IMR-90 (cell line): ENCODE measurements around the gene MTUS2. TPM values are rescaled to one million over a fixed set of nuclear protein-coding genes. Genes with fewer than 3 reads are reported as not detected.

ENCODE experiments used
- ATAC-seq: fragments of 200-7000 bp; cut with Tn5 transposase; 2 replicates; pipeline ENCODE4 v1.9.1; 2020; ENCODE audit warnings: low read depth, mild to moderate bottlenecking, moderate library complexity
- BruUV-seq: library from RNA; stranded (reverse); fragments of 400-500 nt; replicated peaks from 2 replicates; lab custom pipeline; 2021; lab: Mats Ljungman, UMichigan
- CTCF ChIA-PET: fragments of 300-600 bp; formaldehyde crosslinking; extraction: SDS; loops from one replicate; lab custom pipeline; 2021; ENCODE audit warnings: antibody characterized with exemption; lab: Yijun Ruan, JAX
- POLR2A ChIA-PET: fragments of 300-600 bp; sonication (Branson Sonifier 250); formaldehyde crosslinking; loops from one replicate; lab custom pipeline; 2022; ENCODE audit warnings: antibody characterized with exemption; ENCODE audit not compliant: unreplicated experiment; lab: Charles Lee
- DNase-seq: peaks from one replicate; pipeline ENCODE4 v3.0.0; 2013
- H2AFZ ChIP-seq: replicated peaks from 2 replicates; pipeline ENCODE3; 2013; ENCODE audit warnings: low read length, mild to moderate bottlenecking; ENCODE audit not compliant: poor library complexity
- H2AK5ac ChIP-seq: 2 replicates; pipeline ENCODE4 v1.6.1; 2013; ENCODE audit warnings: low read depth, low read length, inconsistent platforms
- H2AK9ac ChIP-seq: replicated peaks from 2 replicates; pipeline ENCODE3; 2013; ENCODE audit warnings: mild to moderate bottlenecking, low read depth, low read length, moderate library complexity; ENCODE audit not compliant: poor library complexity
- H2BK120ac ChIP-seq: 2 replicates; pipeline ENCODE4 v1.6.1; 2013; ENCODE audit warnings: low read depth, low read length, inconsistent platforms
- H2BK15ac ChIP-seq: 3 replicates; pipeline ENCODE4 v1.6.1; 2013; ENCODE audit warnings: low read depth, low read length, inconsistent platforms
- H2BK20ac ChIP-seq: 2 replicates; pipeline ENCODE4 v1.6.1; 2013; ENCODE audit warnings: low read depth, mild to moderate bottlenecking, inconsistent platforms, low read length, moderate library complexity
- H2BK5ac ChIP-seq: 2 replicates; pipeline ENCODE4 v1.6.1; 2013; ENCODE audit warnings: mild to moderate bottlenecking, low read depth, low read length, inconsistent platforms; ENCODE audit not compliant: poor library complexity, severe bottlenecking
- H3K14ac ChIP-seq: replicated peaks from 2 replicates; pipeline ENCODE4 v1.6.1; 2013; ENCODE audit warnings: low read depth, low read length, inconsistent platforms
- H3K18ac ChIP-seq: 2 replicates; pipeline ENCODE4 v1.6.1; 2013; ENCODE audit warnings: low read depth, low read length, control low read depth
- H3K23ac ChIP-seq: 2 replicates; pipeline ENCODE4 v1.6.1; 2013; ENCODE audit warnings: low read depth, low read length, inconsistent platforms
- H3K27ac ChIP-seq: 2 replicates; pipeline ENCODE4 v1.5.1; 2013; ENCODE audit warnings: mild to moderate bottlenecking, control low read depth, low read length; ENCODE audit not compliant: insufficient read depth
- H3K27me3 ChIP-seq: 2 replicates; pipeline ENCODE4 v1.6.1; 2013; ENCODE audit warnings: low read length; ENCODE audit not compliant: control insufficient read depth, insufficient read depth
- H3K36me3 ChIP-seq: 2 replicates; pipeline ENCODE4 v1.6.1; 2013; ENCODE audit warnings: low read length, mixed read lengths; ENCODE audit not compliant: control insufficient read depth, insufficient read depth
- H3K4ac ChIP-seq: 2 replicates; pipeline ENCODE4 v1.6.1; 2013; ENCODE audit warnings: low read depth, low read length, inconsistent platforms
- H3K4me1 ChIP-seq: 2 replicates; pipeline ENCODE4 v1.6.1; 2013; ENCODE audit warnings: low read length, mixed read lengths; ENCODE audit not compliant: control insufficient read depth, insufficient read depth
- H3K4me2 ChIP-seq: 2 replicates; pipeline ENCODE4 v1.6.1; 2013; ENCODE audit warnings: low read depth, mild to moderate bottlenecking, control low read depth, low read length, moderate library complexity
- H3K4me3 ChIP-seq: 2 replicates; pipeline ENCODE4 v1.5.1; 2013; ENCODE audit warnings: low read depth, mild to moderate bottlenecking, control low read depth, low read length, moderate library complexity; ENCODE audit not compliant: insufficient read depth
- H3K56ac ChIP-seq: 2 replicates; pipeline ENCODE4 v1.6.1; 2013; ENCODE audit warnings: low read length, inconsistent platforms; ENCODE audit not compliant: insufficient read depth; ENCODE audit errors: extremely low read depth
- H3K79me1 ChIP-seq, 2 experiments: 2 replicates each; pipeline ENCODE4 v1.6.1; 2013; ENCODE audit warnings: low read length in 2 of 2, inconsistent platforms in 1 of 2, low read depth in 1 of 2
- H3K9ac ChIP-seq: 2 replicates; pipeline ENCODE4 v1.6.1; 2013; ENCODE audit warnings: low read depth, low read length, control low read depth
- H3K9me1 ChIP-seq: 2 replicates; pipeline ENCODE4 v1.6.1; 2013; ENCODE audit warnings: low read length, inconsistent platforms; ENCODE audit not compliant: insufficient read depth
- H3K9me3 ChIP-seq: 2 replicates; pipeline ENCODE4 v1.6.1; 2013; ENCODE audit warnings: low read length; ENCODE audit not compliant: control insufficient read depth, insufficient read depth
- H4K20me1 ChIP-seq: 2 replicates; pipeline ENCODE4 v1.6.1; 2013; ENCODE audit warnings: low read length, inconsistent platforms; ENCODE audit not compliant: insufficient read depth
- H4K5ac ChIP-seq: 2 replicates; pipeline ENCODE4 v1.6.1; 2013; ENCODE audit warnings: mild to moderate bottlenecking, low read depth, low read length, control low read depth
- H4K8ac ChIP-seq, 2 experiments: 2 replicates each; pipeline ENCODE4 v1.6.1; 2013; ENCODE audit warnings: low read depth in 2 of 2, low read length in 2 of 2, control low read depth in 1 of 2, inconsistent platforms in 1 of 2
- H4K91ac ChIP-seq: 2 replicates; pipeline ENCODE4 v1.6.1; 2013; ENCODE audit warnings: low read depth, low read length, inconsistent platforms; ENCODE audit not compliant: insufficient read depth
- BHLHE40 ChIP-seq: fragments of 150-350 bp; IDR thresholded peaks from 2 replicates; pipeline ENCODE4 v1.6.1; 2016; ENCODE audit warnings: mild to moderate bottlenecking, low read depth, low read length
- CEBPB ChIP-seq: IDR thresholded peaks from 2 replicates; pipeline ENCODE4 v1.6.1; 2012; ENCODE audit warnings: low read depth, low read length, improper control_type of control experiment
- MAZ ChIP-seq: IDR thresholded peaks from 2 replicates; pipeline ENCODE4 v1.6.1; 2012; ENCODE audit warnings: low read depth, mild to moderate bottlenecking, low read length, improper control_type of control experiment, moderate library complexity, borderline replicate concordance
- RAD21 ChIP-seq: IDR thresholded peaks from 2 replicates; pipeline ENCODE4 v1.6.1; 2012; ENCODE audit warnings: low read length, improper control_type of control experiment
- RFX5 ChIP-seq: IDR thresholded peaks from 2 replicates; pipeline ENCODE4 v1.8.0; 2012; ENCODE audit warnings: low read depth, mild to moderate bottlenecking, low read length, moderate library complexity
- WGBS, 2 experiments: methylation state at CpG; one replicate each; pipeline versions ENCODE4 v1.1.5 to v1.1.7; 2013; ENCODE audit warnings: missing lambda C conversion rate in 2 of 2; ENCODE audit not compliant: insufficient read length in 1 of 2; ENCODE audit errors: extremely low coverage in 2 of 2; 5-methylcytosine and 5-hydroxymethylcytosine counted together
- dilution Hi-C: fragments of 300-500 bp; cut with HindIII; formaldehyde crosslinking; loops from one replicate; pipeline ENCODE4 v1.14.3; 2018; ENCODE audit warnings: low sequenced_read_pairs; ENCODE audit not compliant: unreplicated experiment
- in situ Hi-C: fragments of 300-500 bp; cut with MboI; formaldehyde crosslinking; loops from 3 replicates; pipeline ENCODE4 v1.14.3; 2019; ENCODE audit warnings: low sequenced_read_pairs, inconsistent platforms, mixed read lengths
- intact Hi-C: fragments of 100-400 bp; cut with micrococcal nuclease; formaldehyde crosslinking; loops from 2 replicates; pipeline ENCODE4 v1.10.0; 2022
- polyA plus RNA-seq, 3 experiments: library from polyadenylated mRNA; depleted of rRNA; stranded (reverse); fragments of >200 nt; gene quantifications; 2 replicates each; pipeline ENCODE4 v1.2.3, GENCODE V29; 2012; ENCODE audit warnings: low replicate concordance in 1 of 3
- total RNA-seq: library from RNA; depleted of rRNA; stranded (reverse); fragments of >200 nt; gene quantifications from 2 replicates; pipeline ENCODE4 v1.2.3, GENCODE V29; 2012
- TF ChIP-seq, protein P1 (sequence below): fragments of 150-350 bp; IDR thresholded peaks from 2 replicates; pipeline ENCODE4 v1.6.1; 2016; ENCODE audit warnings: low read depth, mild to moderate bottlenecking, low read length, moderate library complexity, borderline replicate concordance
- TF ChIP-seq, protein P2 (sequence below): conservative IDR thresholded peaks from 2 replicates; pipeline ENCODE4 v1.5.1; 2012; ENCODE audit warnings: mild to moderate bottlenecking, low read depth, low read length, improper control_type of control experiment

The MTUS2 gene
- total and polyA plus RNA-seq, 2 of the 4 experiments (the other 2 are of a cell fraction), result under 0.01 to 0.02 TPM

DNA sequence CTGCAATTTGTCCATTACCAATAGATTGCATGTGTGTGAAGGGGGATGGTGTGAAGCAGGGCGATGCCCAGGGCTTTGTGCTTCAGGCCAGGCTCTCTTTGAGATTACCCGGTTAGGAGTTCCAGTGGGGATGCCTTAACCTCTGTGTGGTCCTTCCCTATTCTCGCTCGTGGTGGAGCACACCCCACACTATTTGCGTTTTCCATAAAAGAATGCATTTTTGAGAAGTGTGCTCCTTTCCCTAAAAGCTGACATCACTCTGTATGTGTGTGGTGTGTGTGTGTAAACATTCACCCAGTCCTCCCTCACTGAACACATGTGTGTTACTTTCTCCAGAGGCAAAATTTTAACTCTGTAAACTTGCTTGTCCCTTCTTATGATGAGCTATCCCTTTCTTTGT lies 467.1 kb downstream of the MTUS2 start:
- no TSS peak for BruUV-seq
- no peak overlapping the region for H3K4me3 ChIP-seq
- no peak overlapping the region for H3K9ac ChIP-seq
- no peak overlapping the region for H3K56ac ChIP-seq
- no peaks in the 10 kb centered on the region for H3K79me1 ChIP-seq
- no peaks in the 10 kb centered on the region for H4K20me1 ChIP-seq
- H3K27me3 ChIP-seq, result no peaks in the 10 kb centered on the region
- no peak overlapping the region for H4K91ac ChIP-seq
- no peak for ATAC-seq
- no peak overlapping the region for H2BK20ac ChIP-seq
- no peak overlapping the region for H4K8ac ChIP-seq
- H3K14ac ChIP-seq, result no peak overlapping the region
- dilution Hi-C loops (no loop called here), intact Hi-C loops (no loop called here), in situ Hi-C loops (no loop called here)
- no peak overlapping the region for H2AFZ ChIP-seq
- H2AK5ac ChIP-seq, result no peak overlapping the region
- CTCF ChIA-PET, result no interaction called here
- no CpG with 5 or more reads among the region's 5 CpGs for WGBS, 2 experiments
- H3K4ac ChIP-seq, result no peak overlapping the region
- H3K18ac ChIP-seq, result no peak overlapping the region
- no peak overlapping the region for H2BK120ac ChIP-seq
- no peak overlapping the region for H2AK9ac ChIP-seq
- no peak overlapping the region for H3K27ac ChIP-seq
- H3K4me1 ChIP-seq, result no peaks in the 10 kb centered on the region
- no peak overlapping the region for H4K5ac ChIP-seq
- no peak for TF ChIP-seq RFX5
- no peak for TF ChIP-seq MAZ
- no peak for TF ChIP-seq BHLHE40
- TF ChIP-seq, protein P1, sequence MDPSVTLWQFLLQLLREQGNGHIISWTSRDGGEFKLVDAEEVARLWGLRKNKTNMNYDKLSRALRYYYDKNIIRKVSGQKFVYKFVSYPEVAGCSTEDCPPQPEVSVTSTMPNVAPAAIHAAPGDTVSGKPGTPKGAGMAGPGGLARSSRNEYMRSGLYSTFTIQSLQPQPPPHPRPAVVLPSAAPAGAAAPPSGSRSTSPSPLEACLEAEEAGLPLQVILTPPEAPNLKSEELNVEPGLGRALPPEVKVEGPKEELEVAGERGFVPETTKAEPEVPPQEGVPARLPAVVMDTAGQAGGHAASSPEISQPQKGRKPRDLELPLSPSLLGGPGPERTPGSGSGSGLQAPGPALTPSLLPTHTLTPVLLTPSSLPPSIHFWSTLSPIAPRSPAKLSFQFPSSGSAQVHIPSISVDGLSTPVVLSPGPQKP, result no peak
- TF ChIP-seq CEBPB, result no peak
- TF ChIP-seq, protein P2, sequence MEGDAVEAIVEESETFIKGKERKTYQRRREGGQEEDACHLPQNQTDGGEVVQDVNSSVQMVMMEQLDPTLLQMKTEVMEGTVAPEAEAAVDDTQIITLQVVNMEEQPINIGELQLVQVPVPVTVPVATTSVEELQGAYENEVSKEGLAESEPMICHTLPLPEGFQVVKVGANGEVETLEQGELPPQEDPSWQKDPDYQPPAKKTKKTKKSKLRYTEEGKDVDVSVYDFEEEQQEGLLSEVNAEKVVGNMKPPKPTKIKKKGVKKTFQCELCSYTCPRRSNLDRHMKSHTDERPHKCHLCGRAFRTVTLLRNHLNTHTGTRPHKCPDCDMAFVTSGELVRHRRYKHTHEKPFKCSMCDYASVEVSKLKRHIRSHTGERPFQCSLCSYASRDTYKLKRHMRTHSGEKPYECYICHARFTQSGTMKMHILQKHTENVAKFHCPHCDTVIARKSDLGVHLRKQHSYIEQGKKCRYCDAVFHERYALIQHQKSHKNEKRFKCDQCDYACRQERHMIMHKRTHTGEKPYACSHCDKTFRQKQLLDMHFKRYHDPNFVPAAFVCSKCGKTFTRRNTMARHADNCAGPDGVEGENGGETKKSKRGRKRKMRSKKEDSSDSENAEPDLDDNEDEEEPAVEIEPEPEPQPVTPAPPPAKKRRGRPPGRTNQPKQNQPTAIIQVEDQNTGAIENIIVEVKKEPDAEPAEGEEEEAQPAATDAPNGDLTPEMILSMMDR, result no peak
- TF ChIP-seq RAD21, result no peak
- H3K9me3 ChIP-seq, result peaks cover 4% of the 10 kb centered on the region
- H3K36me3 ChIP-seq, result no peaks in the 10 kb centered on the region
- POLR2A ChIA-PET, result no interaction called here
- no peak overlapping the region for H3K4me2 ChIP-seq
- H3K23ac ChIP-seq, result no peak overlapping the region
- H3K9me1 ChIP-seq, result no peaks in the 10 kb centered on the region
- DNase-seq, result no peak
- no peak overlapping the region for H2BK15ac ChIP-seq
- no peak overlapping the region for H2BK5ac ChIP-seq
